B cell (primary cell): ENCODE data around the gene BACE1-AS. TPM values are rescaled to one million over a fixed set of nuclear protein-coding genes. Genes with fewer than 3 reads are reported as not detected.

Source experiments
- ATAC-seq: fragments of 200-7000 bp; cut with Tn5 transposase; one replicate; pipeline ENCODE4 v1.10.0; 2021; ENCODE audit warnings: low read depth, mild to moderate bottlenecking, moderate number of reproducible peaks, moderate library complexity
- CTCF ChIA-PET: fragments of 350-600 bp; sonication (Branson Sonifier 250); formaldehyde crosslinking; loops from one replicate; lab custom pipeline; 2021; ENCODE audit warnings: antibody characterized with exemption, inconsistent platforms; lab: Charles Lee
- POLR2A ChIA-PET: fragments of 350-600 bp; sonication (Branson Sonifier 250); formaldehyde crosslinking; loops from one replicate; lab custom pipeline; 2021; ENCODE audit warnings: antibody characterized with exemption; lab: Charles Lee
- DNase-seq: peaks from one replicate; pipeline ENCODE4 v3.0.0; 2013
- H2AFZ ChIP-seq: 2 replicates; pipeline ENCODE4 v1.6.1; 2012; ENCODE audit warnings: mild to moderate bottlenecking, low read depth, low read length; ENCODE audit not compliant: insufficient read depth, poor library complexity, severe bottlenecking
- H3K27ac ChIP-seq, 2 donors: 1 replicate in 1 of 2; 2 replicates in 1 of 2; pipeline ENCODE4 v1.5.1; 2012 to 2013; ENCODE audit warnings: low read length in 2 of 2, mild to moderate bottlenecking in 2 of 2, moderate library complexity in 1 of 2
- H3K27me3 ChIP-seq, 4 experiments: fragments of 200-600 bp in 1 of 4; sonication (generic) in 1 of 4; replicated peaks in 1 of 4; 1 replicate in 2 of 4; 2 replicates in 2 of 4; pipeline versions ENCODE4 v1.6.1 to v1.7.0; 2013 to 2016; ENCODE audit warnings: low read length in 3 of 4, mild to moderate bottlenecking in 2 of 4, mixed read lengths in 1 of 4, moderate library complexity in 1 of 4; ENCODE audit not compliant: insufficient read depth in 4 of 4, control insufficient read depth in 3 of 4; ENCODE audit errors: control extremely low read depth in 1 of 4
- H3K36me3 ChIP-seq, 2 experiments: replicated peaks in 1 of 2; 1 replicate in 1 of 2; 2 replicates in 1 of 2; pipeline versions ENCODE4 v1.6.1 to v1.7.1; 2013; ENCODE audit warnings: low read length in 1 of 2; ENCODE audit not compliant: insufficient read depth in 2 of 2, control insufficient read depth in 1 of 2; ENCODE audit errors: control extremely low read depth in 1 of 2, extremely low read depth in 1 of 2
- H3K4me1 ChIP-seq, 2 donors: fragments of 200-600 bp in 1 of 2; sonication (generic) in 1 of 2; 1 replicate in 1 of 2; 2 replicates in 1 of 2; pipeline versions ENCODE4 v1.5.1 to v1.6.1; 2013 to 2017; ENCODE audit warnings: low read length in 2 of 2; ENCODE audit not compliant: control insufficient read depth in 2 of 2, insufficient read depth in 2 of 2
- H3K4me2 ChIP-seq: replicated peaks from 2 replicates; pipeline ENCODE3; 2012; ENCODE audit warnings: mild to moderate bottlenecking, low read depth, low read length; ENCODE audit not compliant: poor library complexity, severe bottlenecking
- H3K4me3 ChIP-seq, 5 experiments: fragments of 200-600 bp in 1 of 5; sonication (generic) in 1 of 5; 1 replicate in 3 of 5; 2 replicates in 2 of 5; pipeline versions ENCODE4 v1.5.1 to v1.7.0; 2011 to 2016; ENCODE audit warnings: low read length in 4 of 5, mild to moderate bottlenecking in 4 of 5, low read depth in 2 of 5, control low read depth in 1 of 5, moderate library complexity in 1 of 5; ENCODE audit not compliant: insufficient read depth in 1 of 5; ENCODE audit errors: control extremely low read depth in 1 of 5, extremely low read depth in 1 of 5
- H3K79me2 ChIP-seq: fragments of 200-600 bp; sonication (generic); one replicate; pipeline ENCODE4 v1.6.0; 2016; ENCODE audit warnings: low read length; ENCODE audit not compliant: control insufficient read depth, insufficient read depth
- H3K9ac ChIP-seq: fragments of 200-600 bp; sonication (generic); 2 replicates; pipeline ENCODE4 v1.6.1; 2017; ENCODE audit warnings: mild to moderate bottlenecking, low read length, moderate library complexity
- H3K9me3 ChIP-seq, 3 donors: one replicate each; pipeline versions ENCODE4 v1.6.1 to v1.7.1; 2013; ENCODE audit warnings: low read length in 2 of 3; ENCODE audit not compliant: control insufficient read depth in 2 of 3, insufficient read depth in 1 of 3; ENCODE audit errors: control extremely low read depth in 1 of 3
- H4K20me1 ChIP-seq: 2 replicates; pipeline ENCODE4 v1.6.0; 2012; ENCODE audit warnings: mild to moderate bottlenecking, low read length; ENCODE audit not compliant: insufficient read depth, control insufficient read depth, poor library complexity, severe bottlenecking
- H3K27ac Mint-ChIP-seq: one replicate; pipeline ENCODE4 v1.8.0; 2021; ENCODE audit warnings: mixed read lengths
- H3K27me3 Mint-ChIP-seq: one replicate; pipeline ENCODE4 v1.8.0; 2021; ENCODE audit warnings: mixed read lengths
- H3K4me1 Mint-ChIP-seq: one replicate; pipeline ENCODE4 v1.8.0; 2021; ENCODE audit warnings: mixed read lengths
- H3K4me3 Mint-ChIP-seq: one replicate; pipeline ENCODE4 v1.8.0; 2021; ENCODE audit warnings: mixed read lengths
- H3K9me3 Mint-ChIP-seq: one replicate; pipeline ENCODE4 v1.8.0; 2022; ENCODE audit warnings: mixed read lengths; ENCODE audit not compliant: insufficient read depth
- CTCF ChIP-seq: fragments of 200-600 bp; IDR thresholded peaks from one replicate; pipeline ENCODE4 v1.8.0; 2022; ENCODE audit warnings: antibody characterized with exemption, mild to moderate bottlenecking
- EZH2 ChIP-seq: IDR thresholded peaks from 2 replicates; pipeline ENCODE4 v1.6.1; 2012; ENCODE audit warnings: borderline replicate concordance, low read depth, mild to moderate bottlenecking, moderate library complexity, low read length; ENCODE audit not compliant: insufficient read depth, poor library complexity, severe bottlenecking
- WGBS: methylation state at CpG from one replicate; pipeline ENCODE4 v1.1.5; 2013; ENCODE audit warnings: missing lambda C conversion rate; ENCODE audit not compliant: insufficient coverage; 5-methylcytosine and 5-hydroxymethylcytosine counted together
- intact Hi-C: fragments of 100-400 bp; cut with micrococcal nuclease; formaldehyde crosslinking; loops from one replicate; pipeline ENCODE4 v1.10.0; 2022
- polyA minus RNA-seq: library from RNA; depleted of rRNA, polyadenylated mRNA; stranded (reverse); fragments of >200 nt; gene quantifications from 2 replicates; pipeline ENCODE4 v1.2.3, GENCODE V29; 2012
- polyA plus RNA-seq: library from polyadenylated mRNA; depleted of rRNA; stranded (reverse); fragments of >200 nt; gene quantifications from 2 replicates; pipeline ENCODE4 v1.2.3, GENCODE V29; 2012
- total RNA-seq, 2 donors: library from RNA; stranded (reverse); fragments of 120-200 nt in 1 of 2; gene quantifications; 1 replicate in 1 of 2; 2 replicates in 1 of 2; pipeline versions ENCODE4 v1.2.3 to v1.2.4, GENCODE V29; 2013 to 2022

The BACE1-AS gene
- 11.2 and 13.9 TPM in 2 replicates for total RNA-seq
- total RNA-seq (2013): 3.6 TPM
- 3.3 and 3.5 TPM in 2 replicates for polyA plus RNA-seq
- 1.9 and 2.3 TPM in 2 replicates for polyA minus RNA-seq

- intact Hi-C loops: no loop called here
- DNase-seq (no peak), ATAC-seq (no peak)
- no peaks in the 10 kb centered on the region for H4K20me1 ChIP-seq
- no peak within 1 kb of the TSS for H3K27ac ChIP-seq
- H3K4me1 Mint-ChIP-seq: no peaks in the 10 kb centered on the region
- no peak for TF ChIP-seq EZH2
- TF ChIP-seq CTCF: no peak
- peaks cover 0 to 14% of the 10 kb centered on the region in 2 experiments for H3K36me3 ChIP-seq
- CTCF ChIA-PET: no interaction called here
- POLR2A ChIA-PET: no interaction called here
- no peak within 1 kb of the TSS for H3K27ac Mint-ChIP-seq
- no peaks in the 10 kb centered on the region for H3K9me3 ChIP-seq
- no peaks in the 10 kb centered on the region for H3K27me3 Mint-ChIP-seq
- no peaks in the 10 kb centered on the region for H3K9me3 Mint-ChIP-seq
- H3K4me3 Mint-ChIP-seq: no peak within 1 kb of the TSS
- no peak within 1 kb of the TSS for H3K4me3 ChIP-seq
- H3K4me2 ChIP-seq: no peak within 1 kb of the TSS
- no peaks in the 10 kb centered on the region for H3K79me2 ChIP-seq
- no peak within 1 kb of the TSS for H3K9ac ChIP-seq
- no peak within 1 kb of the TSS for H2AFZ ChIP-seq
- no peaks in the 10 kb centered on the region for H3K4me1 ChIP-seq
- no peaks in the 10 kb centered on the region for H3K27me3 ChIP-seq
- WGBS: 100% methylated on average over 3 of the region's 8 CpGs
Measured at GRCh38 chr11:117290809-117291396, at the start of gene BACE1-AS. Gene BACE1-AS, plus strand, starts transcription at chr11:117291346.

DNA sequence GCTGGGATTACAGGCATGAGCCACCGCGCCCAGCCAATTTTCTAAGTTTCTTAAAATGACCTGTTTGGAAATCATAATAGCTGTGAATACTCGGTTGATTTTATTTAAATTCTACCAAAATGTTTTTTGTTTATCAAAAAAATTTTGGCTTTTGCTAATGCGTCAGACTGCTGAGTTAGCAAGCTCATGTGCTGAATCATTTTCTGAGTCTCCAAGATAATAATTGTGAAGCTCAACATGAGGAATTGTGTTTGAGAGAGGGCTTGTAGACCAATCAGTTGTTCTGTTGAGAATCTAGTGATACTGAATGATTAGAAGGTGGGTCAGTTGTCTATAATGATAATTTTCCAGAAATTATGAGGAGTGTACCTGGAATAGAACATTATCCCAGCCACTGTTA, 42.8 kb upstream of the BACE1-AS start:
- Histone ChIP-seq H3K4me2 (no peak overlapping the region), H3K27ac (no peak overlapping the region), H3K4me3 (no peak overlapping the region), H3K36me3 (peaks cover 9 to 46% of the 10 kb centered on the region in 2 experiments), H3K9me3 (no peaks in the 10 kb centered on the region), H4K20me1 (no peaks in the 10 kb centered on the region), H3K79me2 (no peaks in the 10 kb centered on the region), H3K9ac (no peak overlapping the region), H3K27me3 (no peaks in the 10 kb centered on the region), H3K4me1 (no peaks in the 10 kb centered on the region), H2AFZ (no peak overlapping the region)
- ChIA-PET POLR2A (no interaction called here), CTCF (no interaction called here)
- H3K4me3 Mint-ChIP-seq: no peak overlapping the region
- DNase-seq (no peak), ATAC-seq (no peak)
- intact Hi-C loops: no loop called here
- 100% methylated on average over 1 of the region's 4 CpGs for WGBS
- H3K9me3 Mint-ChIP-seq: no peaks in the 10 kb centered on the region
- no peak for TF ChIP-seq EZH2
- no peak for TF ChIP-seq CTCF
- H3K27me3 Mint-ChIP-seq: no peaks in the 10 kb centered on the region
- no peaks in the 10 kb centered on the region for H3K4me1 Mint-ChIP-seq
- no peak overlapping the region for H3K27ac Mint-ChIP-seq
